Measurements from ENCODE around the gene SHISAL2A.

Gene SHISAL2A

DNA sequence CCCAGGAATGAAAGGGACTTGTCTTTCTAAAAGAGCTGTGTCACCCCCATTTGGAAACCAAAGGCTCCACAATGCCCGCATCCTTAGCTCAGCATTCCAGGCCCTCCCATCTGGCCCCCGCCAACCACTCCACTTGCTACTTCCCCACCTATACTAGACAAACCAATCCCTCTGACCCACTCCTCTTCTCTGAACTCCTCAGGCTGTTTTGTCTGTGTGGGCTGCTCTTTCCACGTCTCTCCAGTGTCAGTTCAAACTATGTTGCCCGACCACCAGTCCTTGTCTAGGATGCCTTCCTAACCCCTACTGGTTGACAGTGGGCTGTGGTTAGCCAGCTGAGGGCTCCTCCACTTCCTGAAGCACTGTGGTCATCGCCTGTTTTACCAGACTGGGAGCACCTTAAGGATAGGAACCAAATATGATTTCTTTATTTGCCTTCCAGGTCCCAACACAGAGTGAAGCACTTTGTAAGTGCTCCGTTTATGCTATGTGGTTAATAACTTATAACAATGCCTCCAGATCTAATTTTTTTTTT, 73.2 kb downstream of the SHISAL2A start:
- Histone ChIP-seq H3K9ac (ENCODE audit: low read depth, low read length) (no peak overlapping the region), H3K27ac (ENCODE audit: low read depth, low read length) (no peak overlapping the region), H3K9me3 (ENCODE audit: control insufficient read depth, insufficient read depth, low read length) (no peaks in the 10 kb centered on the region), H3K4me1 (ENCODE audit: control insufficient read depth, insufficient read depth, low read length) (peaks cover 4% of the 10 kb centered on the region; the same call in 1 of the 2 replicates), H3K27me3 (ENCODE audit: control insufficient read depth, insufficient read depth, low read length) (no peaks in the 10 kb centered on the region), H3K4me3 (ENCODE audit: low read depth, low read length) (no peak overlapping the region), H3K36me3 (ENCODE audit: control insufficient read depth, insufficient read depth, low read length) (no peaks in the 10 kb centered on the region)
